Smooth muscle cell (in vitro differentiated cells): Measurements from ENCODE around the gene CELF6. TPM values are rescaled to one million over a fixed set of nuclear protein-coding genes. Genes with fewer than 3 reads are reported as not detected.

Experiments
- DNase-seq: peaks from one replicate; lab custom pipeline; 2025; ENCODE audit not compliant: unreplicated experiment; lab: John Stamatoyannopoulos, UW
- H2AFZ ChIP-seq: fragments of 200-600 bp; sonication (generic); 2 replicates; pipeline ENCODE4 v1.6.0; 2016; ENCODE audit warnings: antibody characterized with exemption, low read depth, mild to moderate bottlenecking
- H3F3A ChIP-seq: fragments of 200-600 bp; sonication (generic); 2 replicates; pipeline ENCODE4 v1.6.0; 2017; ENCODE audit warnings: antibody characterized with exemption, low read depth
- H3K27ac ChIP-seq: fragments of 200-600 bp; sonication (generic); 2 replicates; pipeline ENCODE4 v1.5.1; 2016; ENCODE audit warnings: low read depth, mild to moderate bottlenecking
- H3K27me3 ChIP-seq: fragments of 200-600 bp; sonication (generic); 2 replicates; pipeline ENCODE4 v1.6.1; 2016; ENCODE audit warnings: low read depth, mild to moderate bottlenecking
- H3K36me3 ChIP-seq: fragments of 200-600 bp; sonication (generic); 2 replicates; pipeline ENCODE4 v1.5.1; 2016; ENCODE audit warnings: low read depth
- H3K4me1 ChIP-seq: fragments of 200-600 bp; sonication (generic); 2 replicates; pipeline ENCODE4 v1.5.1; 2016; ENCODE audit warnings: low read depth
- H3K4me2 ChIP-seq: fragments of 200-600 bp; sonication (generic); 2 replicates; pipeline ENCODE4 v1.6.0; 2016; ENCODE audit warnings: mild to moderate bottlenecking
- H3K4me3 ChIP-seq: fragments of 200-600 bp; sonication (generic); 2 replicates; pipeline ENCODE4 v1.5.1; 2016; ENCODE audit warnings: mild to moderate bottlenecking
- H3K79me2 ChIP-seq: fragments of 200-600 bp; sonication (generic); 2 replicates; pipeline ENCODE4 v1.6.0; 2016; ENCODE audit warnings: low read depth, mild to moderate bottlenecking
- H3K9ac ChIP-seq: fragments of 200-600 bp; sonication (generic); 2 replicates; pipeline ENCODE4 v1.6.0; 2016; ENCODE audit warnings: low read depth
- H3K9me3 ChIP-seq: fragments of 200-600 bp; sonication (generic); replicated peaks from 2 replicates; pipeline ENCODE4 v1.5.1; 2016; ENCODE audit warnings: low read depth
- H4K20me1 ChIP-seq: fragments of 200-600 bp; sonication (generic); 2 replicates; pipeline ENCODE4 v1.6.0; 2016; ENCODE audit warnings: low read depth
- CTCF ChIP-seq: fragments of 200-600 bp; sonication (generic); IDR thresholded peaks from 2 replicates; pipeline ENCODE4 v1.5.1; 2017; ENCODE audit warnings: borderline replicate concordance, mild to moderate bottlenecking, antibody characterized with exemption; ENCODE audit not compliant: insufficient read depth, poor library complexity, severe bottlenecking
- WGBS: methylation state at CpG from one replicate; pipeline ENCODE4 v1.1.7; 2016; ENCODE audit warnings: low lambda C conversion rate; 5-methylcytosine and 5-hydroxymethylcytosine counted together
- polyA plus RNA-seq: library from polyadenylated mRNA; unstranded; fragments of >200 nt; fragmentation: Nextera tagmentation; extraction: Ambion mirVana; gene quantifications from 2 replicates; pipeline ENCODE4 v1.2.1, GENCODE V29; 2016
- total RNA-seq: library from RNA; depleted of rRNA; stranded (reverse); fragments of >200 nt; gene quantifications from 2 replicates; pipeline ENCODE4 v1.2.3, GENCODE V29; 2014

CELF6 gene
- total and polyA plus RNA-seq, 2 experiments from 2014 or later: 0.43 to 1.9 TPM

GRCh38 chr15:72238586-72238985 is 81.4 kb downstream of the CELF6 start:
- Histone ChIP-seq H3F3A (peaks cover 8% of the 10 kb centered on the region), H3K36me3 (no peaks in the 10 kb centered on the region), H3K4me3 (no peak overlapping the region), H2AFZ (no peak overlapping the region), H3K4me2 (no peak overlapping the region), H3K9ac (no peak overlapping the region), H3K4me1 (peaks cover 18% of the 10 kb centered on the region), H3K79me2 (peaks cover 5% of the 10 kb centered on the region), H3K27me3 (no peaks in the 10 kb centered on the region), H4K20me1 (no peaks in the 10 kb centered on the region), H3K27ac (peak overlapping the region; percentile 96), H3K9me3 (no peaks in the 10 kb centered on the region)
- no peak for DNase-seq
- no peak for TF ChIP-seq CTCF
- WGBS: 97% methylated on average over 3 of the region's 3 CpGs

DNA sequence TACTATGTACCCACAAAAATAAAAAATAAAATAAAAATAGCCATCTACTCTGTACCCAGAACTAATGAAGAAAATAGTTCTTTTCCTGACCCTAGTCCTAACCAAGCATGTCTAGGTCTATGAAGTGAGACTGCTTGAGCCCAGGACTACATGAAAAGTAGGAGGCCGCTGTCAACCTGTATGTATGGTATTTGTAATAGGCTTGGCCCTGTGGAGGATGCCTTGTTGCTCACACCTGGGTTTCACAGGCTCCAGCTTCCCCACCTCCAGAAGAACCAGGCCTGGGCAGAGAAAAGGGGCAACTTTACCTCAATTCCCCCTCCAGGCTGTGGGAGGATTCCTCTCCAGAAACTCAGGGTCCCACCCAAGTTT is 82.1 kb downstream of the CELF6 start:
- Histone ChIP-seq H3K79me2 (peaks cover 5% of the 10 kb centered on the region), H3K9me3 (no peaks in the 10 kb centered on the region), H3K4me1 (peaks cover 12% of the 10 kb centered on the region), H4K20me1 (no peaks in the 10 kb centered on the region), H3K4me3 (no peak overlapping the region), H3K4me2 (peak overlapping the region; percentile 58), H3F3A (peaks cover 8% of the 10 kb centered on the region), H2AFZ (no peak overlapping the region), H3K36me3 (no peaks in the 10 kb centered on the region), H3K9ac (peak overlapping the region; percentile 58), H3K27ac (peak overlapping the region; percentile 96), H3K27me3 (no peaks in the 10 kb centered on the region)
- no peak for TF ChIP-seq CTCF
- no peak for DNase-seq
- 87% methylated on average over 1 of the region's 1 CpG for WGBS

DNA sequence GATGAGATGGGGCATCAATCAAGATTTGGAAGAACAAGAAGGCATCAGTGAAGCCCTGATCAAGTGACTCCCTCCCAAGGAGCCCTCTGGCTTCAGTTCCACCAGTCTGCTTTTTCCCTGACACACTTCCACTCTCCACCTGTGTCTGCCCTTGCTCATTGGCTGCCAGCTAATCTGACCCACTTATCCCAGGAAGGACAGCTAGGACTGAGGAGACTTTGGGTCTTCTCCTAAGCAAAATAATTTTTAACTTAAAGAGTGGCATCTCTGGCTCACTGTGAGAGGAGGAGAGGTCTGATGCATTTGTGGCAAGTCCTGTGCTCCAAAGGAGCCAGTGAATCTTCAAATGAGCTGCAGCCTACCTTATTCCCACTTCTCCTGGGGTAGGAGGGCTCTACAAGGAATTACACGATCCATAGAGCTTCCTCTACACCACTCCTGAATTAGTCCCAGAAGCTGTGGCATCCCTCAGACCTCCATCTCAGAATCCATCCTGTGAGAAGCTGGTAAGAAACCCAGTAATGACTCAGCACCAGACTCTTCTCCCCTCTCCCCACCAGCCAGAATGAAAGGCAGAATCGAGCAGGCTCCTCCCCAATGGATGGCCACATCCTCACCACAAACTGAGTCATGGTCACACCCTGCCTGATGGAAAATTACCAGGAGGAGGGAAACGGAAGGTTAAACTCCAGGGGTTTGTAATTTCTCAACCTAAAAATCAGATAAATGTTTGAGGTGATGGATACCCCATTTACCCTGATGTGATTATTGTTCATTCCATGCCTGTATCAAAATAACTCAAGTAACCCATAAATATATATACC is 82.7 kb downstream of the CELF6 start:
- WGBS: 0% methylated on average over 3 of the region's 3 CpGs
- Histone ChIP-seq H4K20me1 (no peaks in the 10 kb centered on the region), H2AFZ (no peak overlapping the region), H3K4me3 (peak overlapping the region; percentile 12), H3K27ac (peak overlapping the region; percentile 96), H3K79me2 (peaks cover 5% of the 10 kb centered on the region), H3K4me1 (peaks cover 12% of the 10 kb centered on the region), H3K4me2 (peak overlapping the region; percentile 77), H3K9ac (peak overlapping the region; percentile 60), H3K36me3 (no peaks in the 10 kb centered on the region), H3F3A (peaks cover 12% of the 10 kb centered on the region), H3K9me3 (no peaks in the 10 kb centered on the region), H3K27me3 (no peaks in the 10 kb centered on the region)
- peak; percentile 38 for DNase-seq
- TF ChIP-seq CTCF: no peak
